GM12872 (cell line): ENCODE measurements around the gene NFYA.

Experiments
- CTCF ChIP-seq: IDR thresholded peaks from 3 replicates; pipeline ENCODE4 v1.5.1; 2011; ENCODE audit warnings: low read depth, mild to moderate bottlenecking, low read length, moderate library complexity; ENCODE audit not compliant: insufficient read depth

NFYA gene

GRCh38 chr6:41098366-41098765 lies 25.6 kb downstream of the NFYA start:
- TF ChIP-seq CTCF, result no peak

GRCh38 chr6:41100871-41101287 lies 28.1 kb downstream of the NFYA start:
- TF ChIP-seq CTCF, result no peak

GRCh38 chr6:41103847-41104246 lies 31.1 kb downstream of the NFYA start:
- no peak for TF ChIP-seq CTCF

- no peak for TF ChIP-seq CTCF
Measured at GRCh38 chr6:41111017-41111416, 38.2 kb downstream of the NFYA start.

- no peak for TF ChIP-seq CTCF
Measured at GRCh38 chr6:41119508-41119907, 46.7 kb downstream of the NFYA start.

GRCh38 chr6:41120058-41120457 lies 47.3 kb downstream of the NFYA start:
- TF ChIP-seq CTCF, result no peak

- no peak for TF ChIP-seq CTCF
Measured at GRCh38 chr6:41122373-41122772, 49.6 kb downstream of the NFYA start.

- TF ChIP-seq CTCF, result no peak
Measured at GRCh38 chr6:41122918-41123317, 50.1 kb downstream of the NFYA start.
